Lower lobe of right lung (tissue), 2 donors: ENCODE measurements around the gene NUMB. TPM values are rescaled to one million over a fixed set of nuclear protein-coding genes. Genes with fewer than 3 reads are reported as not detected.

Experiments used
- ATAC-seq, 2 donors: fragments of 200-7000 bp; cut with Tn5 transposase; one replicate each; pipeline ENCODE4 v1.9.1; 2020 to 2022; ENCODE audit warnings: mild to moderate bottlenecking in 2 of 2, moderate library complexity in 2 of 2
- DNase-seq: peaks from one replicate; pipeline ENCODE4 v3.0.0-alpha.2; 2020
- H3K27ac ChIP-seq: fragments of 200-600 bp; one replicate; pipeline ENCODE4 v1.8.0; 2022
- H3K27me3 ChIP-seq: fragments of 200-600 bp; one replicate; pipeline ENCODE4 v1.8.0; 2022; ENCODE audit warnings: low read depth
- H3K36me3 ChIP-seq: fragments of 200-600 bp; one replicate; pipeline ENCODE4 v1.8.0; 2022; ENCODE audit warnings: mild to moderate bottlenecking
- H3K4me1 ChIP-seq: fragments of 200-600 bp; one replicate; pipeline ENCODE4 v1.8.0; 2022
- H3K4me3 ChIP-seq: fragments of 200-600 bp; one replicate; pipeline ENCODE4 v1.8.0; 2022; ENCODE audit warnings: mild to moderate bottlenecking
- H3K9me3 ChIP-seq: fragments of 200-600 bp; one replicate; pipeline ENCODE4 v1.8.0; 2022
- CTCF ChIP-seq: fragments of 200-600 bp; IDR thresholded peaks from one replicate; pipeline ENCODE4 v1.8.0; 2022; ENCODE audit warnings: antibody characterized with exemption, mild to moderate bottlenecking
- intact Hi-C: fragments of 100-400 bp; cut with DNase I; formaldehyde crosslinking; loops from one replicate; pipeline ENCODE4 v1.11.0; 2022
- total RNA-seq: library from RNA; stranded (reverse); fragmentation: NEBNext Ultra II Directional; extraction: Animal tissue kit (Norgen Biotek cat#: 25700); gene quantifications from one replicate; pipeline ENCODE4 v1.2.1, GENCODE V29; 2021
- donor health status: DM: no; HTN: yes; CAD: no; lungs with severe emphysema.

NUMB gene
- total RNA-seq, 1 donor from 2014 or later = 126 TPM

- ATAC-seq (no peak), DNase-seq (no peak)
- no peak for TF ChIP-seq CTCF
- peaks cover 5% of the 10 kb centered on the region for H3K36me3 ChIP-seq
- no peaks in the 10 kb centered on the region for H3K4me1 ChIP-seq
- intact Hi-C loops = no loop called here
- H3K27ac ChIP-seq = no peak overlapping the region
- no peaks in the 10 kb centered on the region for H3K27me3 ChIP-seq
- H3K4me3 ChIP-seq = no peak overlapping the region
- H3K9me3 ChIP-seq = no peaks in the 10 kb centered on the region
These were observed 114.0 kb downstream of the NUMB start for GRCh38 chr14:73344319-73344718.

GRCh38 chr14:73342670-73343069, 115.7 kb downstream of the NUMB start:
- no peak for DNase-seq
- Histone ChIP-seq H3K27me3 (no peaks in the 10 kb centered on the region), H3K27ac (no peak overlapping the region), H3K36me3 (no peaks in the 10 kb centered on the region), H3K4me1 (no peaks in the 10 kb centered on the region), H3K4me3 (no peak overlapping the region), H3K9me3 (no peaks in the 10 kb centered on the region)
- ATAC-seq = peak in 1 of 2 donors; percentile 65
- intact Hi-C loops = no loop called here
- TF ChIP-seq CTCF = no peak

- Histone ChIP-seq H3K9me3 (no peaks in the 10 kb centered on the region), H3K4me3 (no peak overlapping the region), H3K36me3 (no peaks in the 10 kb centered on the region), H3K4me1 (no peaks in the 10 kb centered on the region), H3K27me3 (no peaks in the 10 kb centered on the region), H3K27ac (no peak overlapping the region)
- ATAC-seq (no peak), DNase-seq (no peak)
- no peak for TF ChIP-seq CTCF
- intact Hi-C loops = no loop called here
These were observed 118.3 kb downstream of the NUMB start for GRCh38 chr14:73339846-73340595.

DNA sequence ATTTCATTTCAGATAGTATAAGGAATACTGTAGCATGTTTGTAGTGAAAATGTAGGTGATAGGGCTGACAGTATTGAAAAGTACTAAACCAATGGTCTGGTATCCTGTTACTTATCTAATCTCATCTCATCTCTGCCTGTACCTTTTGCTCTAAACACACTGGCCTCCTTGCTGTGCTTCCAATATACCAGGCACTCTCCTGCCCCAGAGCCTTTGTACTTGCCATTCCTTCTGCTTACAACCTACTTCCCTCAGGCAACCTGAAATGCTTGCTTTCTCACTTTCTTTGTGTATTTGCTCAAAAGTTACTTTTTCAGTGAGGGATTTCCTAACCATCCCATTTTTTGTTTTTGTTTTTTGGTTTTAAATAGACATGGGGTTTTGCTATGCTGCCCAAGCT, 119.1 kb downstream of the NUMB start:
- Histone ChIP-seq H3K27ac (no peak overlapping the region), H3K36me3 (no peaks in the 10 kb centered on the region), H3K4me3 (no peak overlapping the region), H3K4me1 (no peaks in the 10 kb centered on the region), H3K27me3 (no peaks in the 10 kb centered on the region), H3K9me3 (no peaks in the 10 kb centered on the region)
- intact Hi-C loops = no loop called here
- ATAC-seq (no peak), DNase-seq (no peak)
- TF ChIP-seq CTCF = no peak

DNA sequence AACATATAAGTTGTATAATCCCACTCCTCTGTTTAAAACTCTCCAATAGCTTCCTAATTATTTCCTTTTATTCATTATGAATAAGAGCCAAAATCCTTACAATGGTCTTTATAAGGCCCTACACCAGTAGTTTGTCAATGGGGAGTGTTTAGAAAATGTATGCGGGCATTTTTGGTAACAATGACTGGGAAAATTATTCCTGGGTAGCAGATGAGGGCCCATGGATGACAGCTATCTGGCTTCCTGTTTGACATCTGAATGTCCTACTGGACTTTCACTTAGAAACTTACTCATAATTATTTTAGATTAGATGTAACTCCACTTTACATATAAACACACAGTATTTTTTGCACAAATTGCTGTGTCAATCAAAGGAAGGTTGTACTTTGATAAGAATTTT, 119.8 kb downstream of the NUMB start:
- ATAC-seq = no peak
- intact Hi-C loops = no loop called here

More for the DNA sequence above, 119.8 kb downstream of the NUMB start:
- DNase-seq = no peak
- no peak overlapping the region for H3K4me3 ChIP-seq
- no peaks in the 10 kb centered on the region for H3K9me3 ChIP-seq
- H3K27me3 ChIP-seq = no peaks in the 10 kb centered on the region
- H3K36me3 ChIP-seq = no peaks in the 10 kb centered on the region
- no peaks in the 10 kb centered on the region for H3K4me1 ChIP-seq
- TF ChIP-seq CTCF = no peak
- H3K27ac ChIP-seq = no peak overlapping the region
